Esophagus muscularis mucosa (tissue), 4 donors: Measurements from ENCODE around the gene PPP2R3A. TPM values are rescaled to one million over a fixed set of nuclear protein-coding genes. Genes with fewer than 3 reads are reported as not detected.

ENCODE experiments used
- DNase-seq: peaks from one replicate; pipeline ENCODE4 v3.0.0-alpha.2; 2017; ENCODE audit errors: extremely low spot score
- H3K27ac ChIP-seq, 4 donors: fragments of 200-600 bp; sonication (generic); replicated peaks in 1 of 4; 1 replicate in 3 of 4; 2 replicates in 1 of 4; pipeline ENCODE4 v1.5.1; 2016 to 2019; ENCODE audit warnings: mild to moderate bottlenecking in 1 of 4
- H3K27me3 ChIP-seq, 4 donors: fragments of 200-600 bp; sonication (generic); one replicate each; pipeline versions ENCODE4 v1.5.1 to v1.6.0; 2016 to 2019
- H3K36me3 ChIP-seq, 4 donors: fragments of 200-600 bp; sonication (generic); one replicate each; pipeline ENCODE4 v1.5.1; 2016 to 2019
- H3K4me1 ChIP-seq, 4 donors: fragments of 200-600 bp; sonication (generic); one replicate each; pipeline ENCODE4 v1.5.1; 2016 to 2019
- H3K4me3 ChIP-seq, 4 donors: fragments of 200-600 bp; sonication (generic); 1 replicate in 2 of 4; 2 replicates in 2 of 4; pipeline ENCODE4 v1.5.1; 2016 to 2019; ENCODE audit warnings: mild to moderate bottlenecking in 4 of 4, moderate library complexity in 1 of 4
- H3K9me3 ChIP-seq, 4 donors: fragments of 200-600 bp; sonication (generic); 1 replicate in 3 of 4; 2 replicates in 1 of 4; pipeline ENCODE4 v1.5.1; 2016 to 2019
- CTCF ChIP-seq, 3 experiments: fragments of 200-600 bp in 2 of 3; fragments of 450-650 bp in 1 of 3; sonication (generic) in 2 of 3; IDR thresholded peaks; one replicate each; pipeline ENCODE4 v1.5.1; 2017 to 2019; ENCODE audit warnings: antibody characterized with exemption in 3 of 3, mild to moderate bottlenecking in 2 of 3, moderate library complexity in 1 of 3
- EP300 ChIP-seq: sonication (generic); formaldehyde crosslinking; IDR thresholded peaks from one replicate; pipeline ENCODE4 v1.6.1; 2017; ENCODE audit warnings: antibody characterized with exemption
- POLR2A ChIP-seq: fragments of 450-650 bp; IDR thresholded peaks from one replicate; pipeline ENCODE4 v1.6.1; 2017; ENCODE audit warnings: antibody characterized with exemption, moderate library complexity, mild to moderate bottlenecking, low read depth
- POLR2AphosphoS5 ChIP-seq, 2 donors: sonication (generic); formaldehyde crosslinking; IDR thresholded peaks; one replicate each; pipeline ENCODE4 v1.6.1; 2017; ENCODE audit warnings: antibody characterized with exemption in 2 of 2
- WGBS: methylation state at CpG from one replicate; pipeline ENCODE4 v1.1.5; 2018; 5-methylcytosine and 5-hydroxymethylcytosine counted together
- intact Hi-C: fragments of 100-400 bp; cut with DNase I; formaldehyde crosslinking; loops from one replicate; pipeline ENCODE4 v1.15.1; 2023
- total RNA-seq, 4 donors: library from RNA; depleted of rRNA; stranded (reverse); fragments of >200 nt; gene quantifications; one replicate each; pipeline versions ENCODE4 v1.1.0 to v1.2.1, GENCODE V29; 2016

Gene PPP2R3A
- total RNA-seq, 4 donors from 2014 or later = 19.4 to 28.9 (median 26.3) TPM

- no peak for TF ChIP-seq CTCF (IDR thresholded peaks at IDR 0.05)
- TF ChIP-seq POLR2AphosphoS5 (IDR thresholded peaks at IDR 0.05) = no peak
- no peak for TF ChIP-seq EP300
- TF ChIP-seq POLR2A = no peak
- intact Hi-C loops = no loop called here
- no peaks in the 10 kb centered on the region for H3K27me3 ChIP-seq
- no peak overlapping the region for H3K4me3 ChIP-seq
- H3K4me1 ChIP-seq = peaks cover 6 to 40% (median 39%) of the 10 kb centered on the region in 4 donors
- H3K27ac ChIP-seq = peak overlapping the region in 2 of 4 donors; percentile 14 to 42
- H3K36me3 ChIP-seq = no peaks in the 10 kb centered on the region
- H3K9me3 ChIP-seq = no peaks in the 10 kb centered on the region
- no peak for DNase-seq
These were observed 9.5 kb downstream of the PPP2R3A start for GRCh38 chr3:135975053-135975452.

GRCh38 chr3:135975536-135975935 lies 10.0 kb downstream of the PPP2R3A start:
- Histone ChIP-seq H3K36me3 (no peaks in the 10 kb centered on the region), H3K27me3 (no peaks in the 10 kb centered on the region), H3K4me3 (no peak overlapping the region), H3K27ac (peak overlapping the region in 1 of 4 donors; percentile 14), H3K4me1 (peaks cover 6 to 40% (median 36%) of the 10 kb centered on the region in 4 donors), H3K9me3 (no peaks in the 10 kb centered on the region)
- WGBS = 81% methylated on average over 2 of the region's 2 CpGs
- DNase-seq = no peak
- intact Hi-C loops = no loop called here
- TF ChIP-seq POLR2A = no peak

- no peak for DNase-seq
- intact Hi-C loops = no loop called here
- Histone ChIP-seq H3K27me3 (no peaks in the 10 kb centered on the region), H3K4me1 (peaks cover 3 to 43% (median 28%) of the 10 kb centered on the region in 4 donors), H3K36me3 (no peaks in the 10 kb centered on the region), H3K9me3 (no peaks in the 10 kb centered on the region), H3K27ac (no peak overlapping the region), H3K4me3 (no peak overlapping the region)
- WGBS = 98% methylated on average over 2 of the region's 2 CpGs
- TF ChIP-seq POLR2AphosphoS5 (IDR thresholded peaks at IDR 0.05) (no peak), EP300 (no peak), CTCF (IDR thresholded peaks at IDR 0.05) (no peak), POLR2A (no peak)
These were observed 14.8 kb downstream of the PPP2R3A start for GRCh38 chr3:135980343-135980742.

- Histone ChIP-seq H3K9me3 (no peaks in the 10 kb centered on the region), H3K27ac (no peak overlapping the region), H3K27me3 (no peaks in the 10 kb centered on the region), H3K4me3 (no peak overlapping the region), H3K36me3 (no peaks in the 10 kb centered on the region), H3K4me1 (peaks cover 3 to 46% (median 28%) of the 10 kb centered on the region in 4 donors)
- 87% methylated on average over 4 of the region's 4 CpGs for WGBS
- intact Hi-C loops = no loop called here
- no peak for DNase-seq
- no peak for TF ChIP-seq POLR2A
- TF ChIP-seq POLR2AphosphoS5 (IDR thresholded peaks at IDR 0.05) = no peak
- no peak for TF ChIP-seq EP300
- no peak for TF ChIP-seq CTCF (IDR thresholded peaks at IDR 0.05)
These were observed 16.3 kb downstream of the PPP2R3A start for GRCh38 chr3:135981701-135982403.

- no peak for TF ChIP-seq POLR2A
- no peak for TF ChIP-seq POLR2AphosphoS5 (IDR thresholded peaks at IDR 0.05)
- TF ChIP-seq EP300 = no peak
- TF ChIP-seq CTCF (IDR thresholded peaks at IDR 0.05) = no peak
- Histone ChIP-seq H3K4me1 (peaks cover 3 to 46% (median 28%) of the 10 kb centered on the region in 4 donors), H3K27ac (no peak overlapping the region), H3K27me3 (no peaks in the 10 kb centered on the region), H3K4me3 (no peak overlapping the region), H3K9me3 (no peaks in the 10 kb centered on the region), H3K36me3 (no peaks in the 10 kb centered on the region)
- intact Hi-C loops = no loop called here
- 100% methylated on average over 1 of the region's 1 CpG for WGBS
- no peak for DNase-seq
These were observed 16.9 kb downstream of the PPP2R3A start for GRCh38 chr3:135982404-135982761.
